Neural progenitor cell (in vitro differentiated cells): ENCODE measurements around the gene LAMA2.

Experiments used
- EZH2phosphoT487 ChIP-seq: fragments of 200-600 bp; sonication (generic); IDR thresholded peaks from 2 replicates; pipeline ENCODE4 v1.6.1; 2017; ENCODE audit warnings: antibody characterized with exemption
- TF ChIP-seq, protein P1 (sequence below): fragments of 200-600 bp; sonication (generic); IDR thresholded peaks from 2 replicates; pipeline ENCODE4 v1.5.1; 2017; ENCODE audit warnings: antibody characterized with exemption, mild to moderate bottlenecking

- TF ChIP-seq, protein P1, sequence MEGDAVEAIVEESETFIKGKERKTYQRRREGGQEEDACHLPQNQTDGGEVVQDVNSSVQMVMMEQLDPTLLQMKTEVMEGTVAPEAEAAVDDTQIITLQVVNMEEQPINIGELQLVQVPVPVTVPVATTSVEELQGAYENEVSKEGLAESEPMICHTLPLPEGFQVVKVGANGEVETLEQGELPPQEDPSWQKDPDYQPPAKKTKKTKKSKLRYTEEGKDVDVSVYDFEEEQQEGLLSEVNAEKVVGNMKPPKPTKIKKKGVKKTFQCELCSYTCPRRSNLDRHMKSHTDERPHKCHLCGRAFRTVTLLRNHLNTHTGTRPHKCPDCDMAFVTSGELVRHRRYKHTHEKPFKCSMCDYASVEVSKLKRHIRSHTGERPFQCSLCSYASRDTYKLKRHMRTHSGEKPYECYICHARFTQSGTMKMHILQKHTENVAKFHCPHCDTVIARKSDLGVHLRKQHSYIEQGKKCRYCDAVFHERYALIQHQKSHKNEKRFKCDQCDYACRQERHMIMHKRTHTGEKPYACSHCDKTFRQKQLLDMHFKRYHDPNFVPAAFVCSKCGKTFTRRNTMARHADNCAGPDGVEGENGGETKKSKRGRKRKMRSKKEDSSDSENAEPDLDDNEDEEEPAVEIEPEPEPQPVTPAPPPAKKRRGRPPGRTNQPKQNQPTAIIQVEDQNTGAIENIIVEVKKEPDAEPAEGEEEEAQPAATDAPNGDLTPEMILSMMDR, result no peak
- no peak for TF ChIP-seq EZH2phosphoT487
Measured at GRCh38 chr6:129497481-129498441, 614.8 kb downstream of the LAMA2 start.
